Activated T-cell treated with anti-CD3 and anti-CD28 coated beads, Interleukin-2, amount 50 U/mL, for 72 hours (primary cell): ENCODE measurements around the gene BDP1. TPM values are rescaled to one million over a fixed set of nuclear protein-coding genes. Genes with fewer than 3 reads are reported as not detected.
"Not testable (repeated sequence)": the region's sequence is repeated elsewhere in the genome, so short reads cannot be mapped to it uniquely, and the experiment has no call there.

Source experiments
- ATAC-seq, 2 donors: fragments of 150-1000 bp; cut with Tn5 transposase; replicated peaks in 1 of 2; 2 replicates each; pipeline ENCODE4 v1.10.0; 2021; ENCODE audit warnings: moderate library complexity in 2 of 2, mild to moderate bottlenecking in 1 of 2
- DNase-seq, 2 donors: peaks; one replicate each; pipeline ENCODE4 v3.0.0; 2021 to 2022; ENCODE audit warnings: mixed read lengths in 1 of 2
- H3K27ac Mint-ChIP-seq: one replicate; pipeline ENCODE4 v1.8.0; 2022; ENCODE audit warnings: mild to moderate bottlenecking, moderate library complexity, mixed read lengths
- H3K27me3 Mint-ChIP-seq: one replicate; pipeline ENCODE4 v1.8.0; 2022; ENCODE audit warnings: low read depth, mixed read lengths
- H3K36me3 Mint-ChIP-seq, 2 donors: one replicate each; pipeline ENCODE4 v1.8.0; 2022; ENCODE audit warnings: mixed read lengths in 2 of 2, mild to moderate bottlenecking in 1 of 2; ENCODE audit not compliant: insufficient read depth in 2 of 2
- H3K4me1 Mint-ChIP-seq: one replicate; pipeline ENCODE4 v1.8.0; 2022; ENCODE audit warnings: low read depth, mixed read lengths
- H3K4me3 Mint-ChIP-seq, 2 donors: one replicate each; pipeline ENCODE4 v1.8.0; 2022; ENCODE audit warnings: mild to moderate bottlenecking in 2 of 2, mixed read lengths in 2 of 2, moderate library complexity in 2 of 2
- H3K9me3 Mint-ChIP-seq, 2 donors: one replicate each; pipeline ENCODE4 v1.8.0; 2022; ENCODE audit warnings: mixed read lengths in 2 of 2
- total RNA-seq, 2 donors: library from RNA; stranded (reverse); gene quantifications; one replicate each; pipeline ENCODE4 v1.2.3, GENCODE V29; 2022

The BDP1 gene
- total RNA-seq, 2 donors from 2014 or later, result 30.3 to 31.9 TPM

DNA sequence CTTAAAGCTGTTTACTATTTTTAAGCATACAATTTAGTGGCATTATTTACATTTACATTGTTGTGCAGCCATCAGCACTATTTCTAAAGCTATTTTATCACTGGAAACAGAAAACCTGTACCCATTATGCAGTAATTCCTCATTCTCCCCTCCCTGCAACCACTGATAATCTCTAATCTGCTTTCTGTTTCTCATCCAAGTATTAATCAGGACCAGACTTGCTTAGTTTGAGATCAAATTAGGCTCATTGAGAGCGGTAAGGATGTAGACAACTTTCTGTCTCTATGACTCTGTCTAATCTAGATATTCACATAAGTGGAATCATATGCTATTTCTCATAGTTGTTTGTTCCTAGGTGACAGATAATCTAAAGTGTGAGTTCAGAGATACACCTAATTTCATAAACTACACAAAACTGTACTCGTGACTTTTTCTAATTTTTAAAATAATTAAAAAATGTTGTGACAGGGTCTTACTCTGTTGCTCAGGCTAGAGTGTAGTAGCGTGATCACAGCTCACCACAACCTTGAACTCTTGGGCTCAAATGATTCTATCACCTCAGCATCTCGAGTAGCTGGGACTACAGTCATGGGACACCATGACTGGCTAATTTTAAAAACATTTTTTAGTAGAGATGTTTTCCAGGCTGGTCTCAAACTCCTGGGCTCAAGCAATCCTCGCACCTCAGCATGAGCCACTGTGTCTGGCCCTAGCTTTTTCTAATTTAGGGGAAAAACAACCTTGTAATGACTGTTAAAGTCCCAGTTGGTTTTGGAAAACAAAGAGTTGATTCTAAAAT is 37.6 kb downstream of the BDP1 start:
- Mint-ChIP-seq H3K4me1 (no peaks in the 10 kb centered on the region), H3K9me3 (no peaks in the 10 kb centered on the region), H3K4me3 (no peak overlapping the region), H3K27me3 (no peaks in the 10 kb centered on the region), H3K36me3 (peaks cover 7 to 35% of the 10 kb centered on the region in 2 donors), H3K27ac (peak overlapping the region; percentile 72)
- no peak for ATAC-seq
- DNase-seq, result no peak

DNA sequence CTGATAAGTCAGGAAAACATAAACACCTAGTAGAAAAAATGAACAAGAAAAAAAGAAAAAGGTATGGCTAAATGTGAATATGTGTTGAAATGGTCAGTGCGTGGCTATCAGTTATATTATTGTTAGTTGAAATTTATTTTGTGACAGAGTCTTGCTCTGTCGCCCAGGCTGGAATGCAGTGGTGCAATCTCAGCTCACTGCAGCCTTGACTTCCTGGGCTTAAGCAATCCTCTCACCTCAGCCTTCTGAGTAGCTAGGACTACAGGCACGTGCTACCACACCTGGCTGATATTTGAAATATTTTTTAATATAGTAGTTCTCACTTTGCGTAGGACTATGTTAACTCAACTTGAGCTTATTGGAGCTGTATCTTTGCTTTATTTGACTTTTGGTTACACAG is 38.8 kb downstream of the BDP1 start:
- not testable (repeated sequence) for H3K4me1 Mint-ChIP-seq, H3K27me3 Mint-ChIP-seq, H3K9me3 Mint-ChIP-seq, ATAC-seq, DNase-seq, H3K27ac Mint-ChIP-seq, H3K4me3 Mint-ChIP-seq
- H3K36me3 Mint-ChIP-seq, result peaks cover 6 to 32% of the 10 kb centered on the region in 2 donors

DNA sequence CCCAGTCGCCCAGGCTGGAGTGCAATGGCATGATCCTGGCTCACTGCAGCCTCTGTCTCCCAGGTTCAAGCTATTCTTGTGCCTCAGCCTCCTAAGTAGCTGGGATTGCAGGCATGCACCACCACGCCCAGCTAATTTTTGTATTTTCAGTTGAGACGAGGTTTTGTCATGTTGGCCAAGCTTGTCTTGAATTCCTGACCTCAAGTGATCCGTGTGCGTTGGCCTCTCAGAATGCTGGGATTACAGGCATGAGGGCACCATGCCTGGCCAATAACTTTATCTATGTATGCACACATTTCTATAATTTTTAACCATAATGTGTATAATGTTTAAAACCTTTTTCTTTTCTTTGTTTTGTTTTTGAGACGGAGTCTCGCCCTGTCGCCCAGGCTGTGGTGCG is 43.3 kb downstream of the BDP1 start:
- not testable (repeated sequence) for H3K4me3 Mint-ChIP-seq, ATAC-seq, H3K27me3 Mint-ChIP-seq, H3K4me1 Mint-ChIP-seq, DNase-seq, H3K27ac Mint-ChIP-seq, H3K9me3 Mint-ChIP-seq
- H3K36me3 Mint-ChIP-seq, result peaks cover 0 to 24% of the 10 kb centered on the region in 2 donors

DNA sequence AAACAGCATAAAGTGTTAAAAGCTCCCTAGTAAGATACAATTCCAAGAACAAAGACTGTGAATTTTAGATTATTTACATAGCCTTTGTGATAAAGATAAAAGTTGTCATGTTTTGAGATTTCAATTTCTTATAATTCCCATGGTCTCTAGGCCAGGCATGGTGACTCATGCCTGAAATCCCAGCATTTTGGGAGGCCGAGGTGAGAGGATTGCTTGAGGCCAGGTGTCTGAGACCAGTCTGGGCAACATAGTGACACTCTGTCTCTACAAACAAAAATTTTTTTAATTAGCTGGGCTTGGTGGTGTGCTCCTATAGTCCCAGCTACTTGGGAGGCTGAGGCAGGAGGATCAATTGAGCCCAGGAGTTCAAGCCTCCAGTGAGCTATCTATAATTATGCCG is 48.1 kb downstream of the BDP1 start:
- DNase-seq (no peak), ATAC-seq (no peak)
- no peaks in the 10 kb centered on the region for H3K9me3 Mint-ChIP-seq
- H3K4me3 Mint-ChIP-seq, result no peak overlapping the region
- H3K4me1 Mint-ChIP-seq, result no peaks in the 10 kb centered on the region
- peaks cover 5 to 29% of the 10 kb centered on the region in 2 donors for H3K36me3 Mint-ChIP-seq
- H3K27ac Mint-ChIP-seq, result peak overlapping the region; percentile 28
- no peaks in the 10 kb centered on the region for H3K27me3 Mint-ChIP-seq

DNA sequence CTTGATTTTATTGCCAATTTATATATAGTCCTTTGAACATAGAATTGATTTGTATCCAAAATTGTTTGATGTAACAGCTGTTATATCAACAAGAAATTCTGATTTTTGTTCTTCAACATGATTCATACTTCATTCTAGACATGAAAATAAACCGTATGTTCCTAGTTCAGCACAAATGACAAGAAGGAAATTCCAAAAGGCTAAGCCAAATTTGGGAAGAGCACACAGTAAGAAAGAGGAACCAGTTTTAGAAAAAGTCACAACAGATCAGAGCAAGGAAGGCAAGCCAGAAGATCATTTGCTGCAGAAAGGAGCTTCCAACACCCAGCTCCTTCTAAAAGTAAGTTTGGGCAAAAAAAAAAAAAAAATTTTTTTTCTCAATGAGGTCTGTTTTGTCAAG is 66.7 kb downstream of the BDP1 start:
- Mint-ChIP-seq H3K9me3 (no peaks in the 10 kb centered on the region), H3K36me3 (peaks cover 5 to 40% of the 10 kb centered on the region in 2 donors), H3K27me3 (no peaks in the 10 kb centered on the region), H3K27ac (peak overlapping the region; percentile 66), H3K4me3 (no peak overlapping the region), H3K4me1 (no peaks in the 10 kb centered on the region)
- no peak for DNase-seq
- no peak for ATAC-seq

DNA sequence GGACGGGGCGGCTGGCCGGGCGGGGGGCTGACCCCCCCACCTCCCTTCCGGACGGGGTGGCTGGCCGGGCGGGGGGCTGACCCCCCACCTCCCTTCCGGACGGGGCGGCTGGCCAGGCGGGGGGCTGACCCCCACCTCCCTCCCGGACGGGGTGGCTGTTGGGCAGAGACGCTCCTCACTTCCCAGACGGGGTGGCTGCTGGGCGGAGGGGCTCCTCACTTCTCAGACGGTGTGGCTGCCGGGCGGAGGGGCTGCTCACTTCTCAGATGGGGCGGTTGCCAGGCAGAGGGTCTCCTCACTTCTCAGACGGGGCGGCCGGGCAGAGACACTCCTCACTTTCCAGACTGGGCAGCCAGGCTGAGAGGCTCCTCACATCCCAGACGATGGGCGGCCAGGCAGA is 70.2 kb downstream of the BDP1 start:
- not testable (repeated sequence) for H3K27me3 Mint-ChIP-seq, DNase-seq, ATAC-seq, H3K9me3 Mint-ChIP-seq, H3K4me3 Mint-ChIP-seq, H3K4me1 Mint-ChIP-seq, H3K27ac Mint-ChIP-seq
- H3K36me3 Mint-ChIP-seq, result peaks cover 3 to 34% of the 10 kb centered on the region in 2 donors

DNA sequence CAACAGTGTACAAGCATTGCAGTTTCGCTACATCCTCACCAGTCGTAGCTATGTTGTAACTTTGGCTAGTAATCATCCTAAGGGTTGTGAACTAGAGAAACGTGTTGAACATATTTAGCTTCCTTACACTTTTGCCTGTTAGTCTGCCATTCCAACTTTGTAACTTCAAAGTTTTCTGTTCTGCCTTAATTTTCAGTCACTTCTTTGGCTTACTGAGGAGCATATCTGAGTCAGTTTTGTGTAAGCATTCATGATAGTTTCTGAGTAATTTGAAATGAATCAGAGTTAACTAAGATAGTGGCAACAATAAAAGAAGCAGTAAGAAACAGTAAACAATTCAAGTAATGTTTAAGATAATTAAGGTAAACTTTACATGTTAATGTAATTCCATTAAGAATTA is 72.8 kb downstream of the BDP1 start:
- no peak for DNase-seq
- Mint-ChIP-seq H3K36me3 (peaks cover 0 to 25% of the 10 kb centered on the region in 2 donors), H3K9me3 (no peaks in the 10 kb centered on the region)

DNA sequence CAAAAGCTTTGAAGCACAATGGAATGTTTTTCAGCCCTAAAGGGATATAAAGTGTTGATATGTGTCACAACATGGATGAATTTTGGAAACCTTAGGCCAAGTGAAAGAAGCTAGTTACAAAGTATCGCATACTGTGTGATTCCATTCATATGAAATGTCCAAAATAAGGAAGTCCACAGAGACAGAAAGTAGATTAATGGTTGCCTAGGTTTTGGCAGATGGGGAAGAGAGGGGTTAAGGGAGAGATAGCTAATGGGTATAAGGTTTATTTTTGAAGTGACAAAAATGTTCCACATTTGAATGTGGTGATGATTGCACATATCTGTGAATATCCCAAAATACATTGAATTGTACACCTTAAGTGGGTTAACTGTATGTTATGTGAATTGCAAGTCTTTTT is 74.2 kb downstream of the BDP1 start:
- DNase-seq, result no peak

More for the DNA sequence above, 72.8 kb downstream of the BDP1 start:
- peaks cover 6% of the 10 kb centered on the region for H3K4me1 Mint-ChIP-seq
- no peaks in the 10 kb centered on the region for H3K27me3 Mint-ChIP-seq
- peak overlapping the region; percentile 38 for H3K27ac Mint-ChIP-seq
- no peak overlapping the region for H3K4me3 Mint-ChIP-seq
- no peak for ATAC-seq

DNA sequence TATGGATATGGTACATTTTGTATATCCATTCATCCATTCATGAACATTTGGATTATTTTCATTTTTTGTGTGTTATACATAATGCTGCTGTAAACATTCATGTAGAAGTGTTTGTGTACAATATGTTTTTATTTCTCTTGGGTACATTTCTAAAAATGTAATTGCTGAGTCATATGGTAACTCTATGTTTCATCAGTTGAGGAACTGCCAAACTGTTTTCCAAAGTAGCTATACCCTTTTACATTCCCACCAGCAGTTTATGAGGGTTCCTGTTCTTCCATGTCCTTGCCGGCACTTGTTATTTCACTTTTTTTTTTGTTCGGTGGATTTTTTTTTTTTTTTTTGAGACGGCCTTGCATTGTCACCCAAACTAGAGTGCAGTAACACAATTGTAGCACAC is 77.7 kb downstream of the BDP1 start:
- no peak overlapping the region for H3K4me3 Mint-ChIP-seq
- DNase-seq (no peak), ATAC-seq (no peak)
- no peaks in the 10 kb centered on the region for H3K27me3 Mint-ChIP-seq
- no peaks in the 10 kb centered on the region for H3K9me3 Mint-ChIP-seq
- peaks cover 13% of the 10 kb centered on the region for H3K4me1 Mint-ChIP-seq
- peak overlapping the region; percentile 93 for H3K27ac Mint-ChIP-seq
- H3K36me3 Mint-ChIP-seq, result peaks cover 2 to 31% of the 10 kb centered on the region in 2 donors

More for the DNA sequence above, 74.2 kb downstream of the BDP1 start:
- Mint-ChIP-seq H3K4me3 (no peak overlapping the region), H3K27ac (no peak overlapping the region), H3K27me3 (no peaks in the 10 kb centered on the region), H3K4me1 (peaks cover 13% of the 10 kb centered on the region), H3K36me3 (peaks cover 2 to 27% of the 10 kb centered on the region in 2 donors), H3K9me3 (no peaks in the 10 kb centered on the region)
- no peak for ATAC-seq

DNA sequence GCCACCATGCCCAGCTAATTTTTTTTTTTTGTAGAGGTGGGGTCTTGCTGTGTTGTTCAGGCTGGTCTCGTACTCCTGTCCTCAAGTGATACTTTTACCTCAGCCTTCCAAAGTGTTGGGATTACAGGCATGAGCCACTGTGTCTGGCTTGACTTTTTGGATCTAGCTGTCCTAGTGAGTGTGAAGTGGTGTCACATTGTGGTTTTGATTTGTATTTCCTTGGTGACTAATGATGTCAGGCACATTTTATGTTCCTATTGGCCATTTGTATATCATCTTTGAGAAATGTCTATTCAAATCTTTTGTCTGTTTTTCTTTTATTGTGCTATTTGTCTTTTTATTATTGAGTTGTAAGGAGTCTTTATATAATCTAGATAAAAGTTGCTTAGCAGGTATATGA is 78.2 kb downstream of the BDP1 start:
- Mint-ChIP-seq H3K4me3 (no peak overlapping the region), H3K27ac (no peak overlapping the region), H3K36me3 (peaks cover 2 to 29% of the 10 kb centered on the region in 2 donors), H3K4me1 (peaks cover 13% of the 10 kb centered on the region), H3K27me3 (no peaks in the 10 kb centered on the region), H3K9me3 (no peaks in the 10 kb centered on the region)
- peak; percentile 73 to 77 for ATAC-seq
- peak in 1 of 2 donors; percentile 5 for DNase-seq

DNA sequence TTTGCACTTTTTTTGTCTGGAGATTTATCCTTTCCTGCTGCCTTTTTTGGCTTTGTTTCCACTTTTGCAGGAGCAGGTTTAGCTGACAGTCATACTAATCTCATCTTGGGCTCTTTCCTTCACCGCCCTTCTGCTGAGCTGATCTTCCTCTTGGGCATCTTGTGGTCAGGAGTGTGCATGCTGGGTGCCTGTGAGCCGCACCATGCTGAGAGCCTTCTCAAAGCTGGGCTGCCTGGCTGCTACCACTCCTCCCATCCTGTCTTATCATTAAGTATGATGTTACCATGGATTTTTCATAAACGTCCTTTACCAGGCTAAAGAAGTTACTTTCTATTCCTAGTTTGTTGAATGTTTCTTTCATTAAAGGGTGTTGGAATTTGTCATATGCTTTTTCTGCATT is 82.2 kb downstream of the BDP1 start:
- no peaks in the 10 kb centered on the region for H3K9me3 Mint-ChIP-seq
- peaks cover 13% of the 10 kb centered on the region for H3K4me1 Mint-ChIP-seq
- H3K27me3 Mint-ChIP-seq, result no peaks in the 10 kb centered on the region
- H3K27ac Mint-ChIP-seq, result no peak overlapping the region
- H3K4me3 Mint-ChIP-seq, result no peak overlapping the region
- DNase-seq, result no peak
- H3K36me3 Mint-ChIP-seq, result peaks cover 3 to 39% of the 10 kb centered on the region in 2 donors
- ATAC-seq, result no peak

DNA sequence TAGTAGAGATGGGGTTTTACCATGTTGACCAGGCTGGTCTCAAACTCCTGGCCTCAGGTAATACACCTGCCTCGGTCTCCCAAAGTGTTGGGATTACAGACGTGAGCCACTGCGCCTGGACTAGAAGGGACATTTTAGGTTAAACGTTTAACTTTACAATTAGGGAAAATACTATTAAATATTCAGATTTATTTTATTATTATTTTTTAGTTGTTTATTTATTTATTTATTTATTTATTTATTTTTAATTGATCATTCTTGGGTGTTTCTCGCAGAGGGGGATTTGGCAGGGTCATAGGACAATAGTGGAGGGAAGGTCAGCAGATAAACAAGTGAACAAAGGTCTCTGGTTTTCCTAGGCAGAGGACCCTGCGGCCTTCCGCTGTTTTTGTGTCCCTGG is 95.4 kb downstream of the BDP1 start:
- peaks cover 8 to 30% of the 10 kb centered on the region in 2 donors for H3K36me3 Mint-ChIP-seq
- H3K27me3 Mint-ChIP-seq, DNase-seq, ATAC-seq, H3K4me1 Mint-ChIP-seq, H3K4me3 Mint-ChIP-seq, H3K9me3 Mint-ChIP-seq, H3K27ac Mint-ChIP-seq: not testable (repeated sequence)

DNA sequence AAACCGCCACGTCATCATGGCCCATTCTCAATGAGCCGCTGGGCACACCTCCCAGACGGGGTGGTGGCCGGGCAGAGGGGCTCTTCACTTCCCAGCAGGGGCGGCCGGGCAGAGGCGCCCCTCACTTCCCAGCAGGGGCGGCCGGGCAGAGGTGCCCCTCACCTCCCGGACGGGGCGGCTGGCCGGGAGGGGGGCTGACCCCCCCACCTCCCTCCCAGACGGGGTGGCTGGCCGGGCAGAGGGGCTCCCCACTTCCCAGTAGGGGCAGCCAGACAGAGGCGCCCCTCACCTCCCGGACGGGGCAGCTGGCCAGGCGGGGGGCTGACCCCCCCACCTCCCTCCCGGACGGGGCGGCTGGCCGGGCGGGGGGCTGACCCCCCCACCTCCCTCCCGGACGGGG is 96.1 kb downstream of the BDP1 start:
- not testable (repeated sequence) for H3K4me1 Mint-ChIP-seq, H3K9me3 Mint-ChIP-seq, H3K27me3 Mint-ChIP-seq, DNase-seq, H3K4me3 Mint-ChIP-seq, H3K27ac Mint-ChIP-seq, ATAC-seq
- H3K36me3 Mint-ChIP-seq, result peaks cover 8 to 29% of the 10 kb centered on the region in 2 donors
